AG08396 (cell line): ENCODE measurements around the gene CARMIL1.

Experiments
- DNase-seq: peaks from one replicate; pipeline ENCODE4 v3.0.0; 2012; ENCODE audit warnings: low spot score, mixed read lengths

Gene CARMIL1

DNA sequence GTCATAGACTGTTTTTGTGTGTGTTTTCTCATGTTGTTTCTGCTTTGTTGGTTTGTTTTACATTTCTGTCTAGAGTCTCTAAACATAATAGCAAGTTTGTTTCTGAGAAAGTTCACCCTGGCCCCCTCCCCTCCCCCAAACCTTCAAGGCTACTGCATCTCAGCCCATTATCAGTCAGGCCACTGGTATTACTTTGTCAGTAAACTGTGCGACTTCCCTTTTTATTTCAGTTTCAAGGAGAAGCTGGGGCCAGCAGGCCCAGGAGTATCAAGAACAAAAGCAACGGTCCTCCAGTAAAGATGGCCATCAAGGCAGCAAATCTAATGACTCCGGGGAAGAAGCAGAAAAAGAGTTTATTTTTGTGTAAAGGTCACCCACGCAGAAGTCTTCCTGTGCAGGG, 340.0 kb downstream of the CARMIL1 start:
- DNase-seq = no peak

DNA sequence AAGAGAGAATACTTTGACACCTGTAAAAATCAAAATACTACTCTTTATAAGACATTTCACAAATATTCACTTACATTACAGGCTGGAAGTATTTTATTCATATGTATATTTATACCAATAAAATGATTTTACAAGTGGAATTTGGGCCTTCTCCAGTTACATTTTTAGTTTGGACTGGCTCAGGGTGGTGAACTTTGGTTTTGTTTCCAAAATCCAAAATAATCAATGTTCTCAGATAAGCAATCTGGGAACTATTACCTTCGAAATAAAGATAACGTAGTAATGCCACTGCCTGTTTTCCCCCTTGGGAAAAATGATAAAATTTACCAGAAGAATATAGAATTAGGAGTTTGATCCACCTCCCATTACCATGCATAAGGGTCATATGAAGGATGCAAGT, 341.2 kb downstream of the CARMIL1 start:
- no peak for DNase-seq

DNA sequence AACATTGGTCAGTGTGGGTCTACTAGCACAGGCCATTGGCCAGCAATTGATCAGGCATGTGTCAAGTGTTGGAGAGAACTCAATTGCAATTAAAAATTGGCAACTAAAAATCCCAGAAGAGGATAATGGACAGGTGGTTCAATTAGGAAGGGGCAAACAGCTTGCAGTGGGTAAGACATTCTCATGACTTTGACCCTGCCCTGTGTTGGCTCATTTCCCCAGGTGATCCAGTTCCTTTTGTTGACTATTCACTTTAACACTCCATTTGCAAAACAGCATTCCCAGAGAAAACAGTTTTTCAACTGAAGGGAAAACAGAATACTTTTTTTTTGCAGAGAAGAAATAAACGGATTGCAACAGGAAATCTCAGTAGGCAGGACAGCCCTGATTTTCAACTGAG, 343.9 kb downstream of the CARMIL1 start:
- DNase-seq = no peak

DNA sequence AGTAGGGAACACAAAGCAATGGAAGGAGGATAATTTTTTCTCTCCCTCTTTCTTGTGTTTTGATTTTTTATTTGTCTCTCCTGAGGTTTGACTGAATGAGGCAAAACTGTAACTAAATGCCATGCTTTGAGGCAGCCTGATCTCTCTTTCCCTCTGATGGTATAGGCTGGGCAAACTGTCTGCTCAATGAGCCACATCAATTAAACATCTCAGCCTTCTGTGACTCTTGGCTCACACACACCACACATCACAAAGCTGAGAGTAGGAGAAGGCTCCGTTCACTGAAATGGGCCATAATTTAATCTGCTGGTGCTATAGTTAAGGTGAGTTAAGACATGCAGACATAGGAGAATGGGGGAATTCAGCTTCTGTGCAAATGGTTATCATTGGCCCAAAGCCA, 344.7 kb downstream of the CARMIL1 start:
- DNase-seq = no peak

DNA sequence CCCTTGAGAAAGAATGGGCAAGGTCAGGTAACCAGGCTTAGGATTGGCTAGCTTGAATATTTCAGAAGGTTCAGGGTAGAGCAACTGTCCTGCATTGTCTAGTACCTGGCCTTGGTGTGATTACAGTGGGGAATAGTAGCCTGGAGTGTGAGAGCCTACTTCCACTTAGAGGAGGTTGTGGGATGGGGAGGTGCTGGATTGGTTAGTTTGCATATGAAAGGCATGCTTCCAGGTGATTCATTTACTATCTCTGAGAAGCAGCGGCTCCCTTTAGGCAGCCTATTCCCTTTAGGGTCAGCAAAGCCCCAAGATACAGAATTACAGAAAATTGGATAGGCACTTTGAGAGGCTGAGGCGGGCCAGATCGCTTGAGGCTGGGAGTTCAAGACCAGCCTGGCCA, 347.8 kb downstream of the CARMIL1 start:
- no peak for DNase-seq

DNA sequence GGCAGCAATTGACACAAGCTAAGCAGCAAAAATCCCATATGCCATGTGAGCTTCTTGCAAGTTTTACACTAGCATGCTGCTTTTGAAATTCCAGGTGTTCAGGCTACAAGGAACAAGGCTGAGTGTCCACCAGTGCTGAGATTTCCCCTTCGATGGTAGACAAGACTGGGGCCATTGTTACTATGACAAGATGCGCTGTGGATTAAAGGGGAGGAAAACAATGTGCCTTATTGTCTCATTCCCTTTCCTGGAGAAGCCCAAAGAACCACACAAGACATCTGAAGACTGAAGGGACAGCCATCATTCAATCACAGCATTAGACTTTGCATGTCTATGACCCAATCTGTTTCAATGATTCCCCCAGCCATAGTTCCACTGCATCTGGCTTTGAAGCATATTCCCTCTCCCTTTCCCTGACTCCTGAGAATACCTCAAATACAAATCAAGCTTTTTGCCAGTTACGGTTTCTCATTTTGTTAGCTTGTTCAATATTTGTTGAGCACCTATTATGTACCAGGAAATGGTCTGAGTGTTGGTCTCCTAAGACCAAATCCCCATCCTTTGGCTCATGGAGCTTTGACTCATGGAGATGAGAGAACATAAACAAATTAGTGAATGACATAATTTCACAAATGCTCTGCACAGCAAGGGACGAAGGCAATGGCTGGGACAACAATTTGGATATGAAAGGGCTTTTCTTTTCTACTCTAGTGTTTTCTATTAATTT, 349.5 kb downstream of the CARMIL1 start:
- DNase-seq = no peak

DNA sequence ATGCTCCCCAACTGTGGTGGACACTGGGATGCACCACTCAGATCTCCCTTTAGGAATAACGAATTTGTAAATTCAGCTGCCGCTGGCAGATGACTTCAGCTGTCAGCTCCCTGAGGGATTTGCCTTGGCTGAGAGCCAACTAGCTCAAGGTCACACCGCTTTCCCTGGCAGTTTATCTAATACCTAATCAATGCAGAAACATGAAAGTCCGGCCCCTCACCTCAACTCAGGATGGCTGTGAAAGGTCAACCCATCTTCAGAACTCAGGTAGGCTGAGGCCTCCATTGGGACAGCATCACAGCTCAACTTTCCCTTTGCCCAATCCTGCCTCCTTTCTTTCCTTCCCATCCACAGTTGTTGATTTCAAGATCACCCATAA, 350.0 kb downstream of the CARMIL1 start:
- DNase-seq = no peak

DNA sequence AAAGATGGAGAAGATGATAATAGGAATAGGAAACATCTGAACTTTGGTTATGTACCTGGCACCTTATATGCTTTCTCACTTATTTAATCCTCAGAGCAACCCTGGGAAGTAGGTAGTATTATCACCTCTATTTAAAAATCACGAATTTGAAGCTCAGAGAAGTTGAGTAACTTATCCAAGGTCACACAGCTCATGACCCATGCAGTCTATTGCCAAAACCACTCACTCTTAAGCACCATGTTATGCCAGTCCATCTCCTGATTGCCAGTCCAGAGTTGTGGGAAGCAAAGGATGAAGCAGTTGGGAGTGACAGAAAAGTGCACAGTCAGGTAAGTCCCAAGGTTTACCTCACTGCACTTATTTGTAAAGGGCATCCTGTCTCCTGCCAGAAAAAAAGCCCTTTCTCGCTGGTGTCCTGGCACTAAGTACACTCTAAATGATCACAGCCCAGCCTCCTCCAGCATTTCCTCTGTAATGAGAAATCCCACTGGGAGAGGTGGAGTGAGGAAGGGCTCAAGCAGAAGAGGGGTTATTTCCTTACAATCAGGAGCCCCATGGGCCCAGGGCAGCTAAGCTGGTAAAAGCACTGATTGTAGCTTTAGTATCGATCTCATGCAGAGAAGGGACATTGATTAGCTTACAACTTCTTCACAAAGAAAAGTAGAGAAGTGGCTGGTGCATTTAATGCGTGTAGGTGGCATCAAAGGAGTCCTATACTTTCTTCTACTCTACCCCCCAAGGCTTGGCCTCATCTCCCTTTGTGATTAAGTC, 351.5 kb downstream of the CARMIL1 start:
- no peak for DNase-seq

DNA sequence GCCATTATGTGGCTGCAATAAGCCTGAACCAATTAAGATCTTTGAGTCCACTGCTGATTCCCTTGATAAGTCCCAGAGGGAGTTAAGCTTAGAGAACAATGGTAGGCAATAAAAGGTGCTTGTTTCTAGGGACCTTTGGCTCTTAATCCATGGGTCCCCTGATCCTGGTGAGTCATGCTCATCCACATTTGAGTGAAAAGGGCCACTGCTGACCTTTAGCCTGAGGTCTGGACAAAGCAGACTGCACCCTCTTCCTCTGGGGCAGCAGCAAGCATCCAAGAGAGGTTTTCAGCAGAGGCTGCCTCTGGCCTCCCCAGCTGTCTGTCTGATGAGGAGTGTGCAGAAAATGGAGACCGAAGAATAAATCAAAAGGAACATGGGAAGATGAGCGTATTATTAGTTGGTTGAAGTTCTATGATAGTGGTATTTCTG, 356.7 kb downstream of the CARMIL1 start:
- no peak for DNase-seq

DNA sequence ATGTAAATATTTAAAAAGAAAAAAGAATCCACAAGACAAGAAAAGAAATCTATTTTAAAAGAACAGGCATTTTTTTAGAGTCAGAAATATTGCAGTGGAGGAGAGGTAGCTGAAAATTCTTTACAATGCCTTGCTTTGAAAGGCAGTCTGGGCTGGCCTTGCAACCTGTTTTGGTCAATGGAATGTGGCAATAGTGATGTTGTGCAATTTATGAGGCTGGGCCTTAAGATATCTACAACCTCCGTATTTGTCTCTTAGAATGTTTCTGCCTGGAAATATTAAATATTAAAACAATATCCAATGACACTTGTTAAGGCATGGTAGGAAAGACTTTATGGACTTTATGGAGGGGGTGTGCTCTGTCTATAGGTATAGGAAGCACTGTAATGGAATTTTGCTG, 358.0 kb downstream of the CARMIL1 start:
- no peak for DNase-seq

DNA sequence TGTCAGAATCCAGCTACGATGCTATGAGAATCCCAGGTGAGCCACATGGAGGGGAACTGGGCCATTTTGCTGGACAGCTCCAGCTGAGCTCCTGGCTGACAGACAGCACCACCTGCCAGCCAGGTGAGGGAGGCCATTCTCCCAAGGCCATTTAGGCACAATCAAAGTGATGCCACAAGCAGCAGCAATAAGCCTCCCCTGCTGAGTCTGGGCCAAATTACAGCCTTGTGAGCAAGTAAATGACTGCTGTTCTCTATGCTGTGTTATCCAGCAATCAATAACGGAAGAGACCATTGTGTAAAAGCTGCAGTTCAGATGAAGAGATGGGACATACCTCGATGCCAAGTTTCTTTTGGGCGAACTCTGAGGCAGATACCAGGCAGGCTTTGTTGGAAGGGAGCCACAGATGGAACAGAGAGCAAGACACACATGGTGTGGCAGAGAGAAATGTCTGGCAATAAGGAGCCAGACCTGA, 358.8 kb downstream of the CARMIL1 start:
- no peak for DNase-seq

DNA sequence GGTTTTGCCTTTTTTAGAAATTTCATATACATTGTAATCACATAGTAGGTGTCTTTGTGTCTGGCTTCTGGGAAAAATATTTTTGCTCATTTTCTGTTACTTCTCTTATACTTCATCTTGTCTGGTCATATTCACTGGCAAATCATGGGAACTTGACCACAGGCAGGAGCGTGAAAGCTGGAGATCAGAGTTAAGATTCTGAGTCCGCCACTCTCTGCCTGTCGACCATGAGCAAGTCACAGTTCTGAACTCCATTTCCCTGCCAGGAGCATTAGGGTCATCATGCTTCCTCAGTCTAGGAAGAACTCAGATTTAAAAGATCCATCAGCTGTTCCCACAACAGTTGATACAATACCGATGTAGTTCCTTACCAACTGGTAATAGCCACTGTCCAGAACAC, 360.5 kb downstream of the CARMIL1 start:
- no peak for DNase-seq

DNA sequence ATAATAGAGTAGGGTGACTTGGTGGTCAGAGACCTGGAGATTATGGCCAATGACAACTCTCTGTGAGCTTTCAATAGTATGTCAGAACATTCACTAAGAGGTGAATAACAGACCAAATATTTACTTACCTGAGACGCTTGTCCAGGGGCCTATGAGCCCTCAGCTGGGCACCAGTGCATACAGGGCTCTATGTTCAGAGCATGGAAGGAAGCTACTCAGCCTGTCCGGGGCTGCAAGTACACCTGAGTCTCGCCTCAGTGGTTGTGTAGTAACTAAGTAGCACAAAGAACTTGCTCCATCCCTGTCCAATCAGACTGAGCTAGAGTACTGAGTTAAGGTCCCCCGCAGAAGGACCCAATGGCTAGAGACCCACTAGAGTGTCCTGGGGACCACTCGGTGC, 361.3 kb downstream of the CARMIL1 start:
- no peak for DNase-seq

DNA sequence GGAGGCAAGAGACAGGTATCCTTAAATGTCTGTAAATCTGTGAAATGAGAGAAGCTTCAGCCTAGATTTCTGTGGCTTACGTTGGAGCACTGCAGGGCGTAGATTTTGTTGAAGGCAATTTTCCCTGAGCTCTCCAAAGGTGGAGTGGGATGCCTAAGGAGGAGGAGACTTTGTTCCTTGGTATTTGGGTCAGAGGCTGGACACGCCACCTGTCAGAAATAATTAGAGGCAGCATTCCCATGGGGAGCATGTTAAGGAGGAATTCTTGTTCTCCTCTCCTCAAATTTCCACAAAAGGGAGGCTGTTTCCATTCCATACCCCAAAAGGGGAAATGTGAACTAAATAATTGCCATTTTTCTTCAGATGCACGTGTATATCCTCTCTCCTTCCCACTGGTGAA, 361.7 kb downstream of the CARMIL1 start:
- DNase-seq = no peak

DNA sequence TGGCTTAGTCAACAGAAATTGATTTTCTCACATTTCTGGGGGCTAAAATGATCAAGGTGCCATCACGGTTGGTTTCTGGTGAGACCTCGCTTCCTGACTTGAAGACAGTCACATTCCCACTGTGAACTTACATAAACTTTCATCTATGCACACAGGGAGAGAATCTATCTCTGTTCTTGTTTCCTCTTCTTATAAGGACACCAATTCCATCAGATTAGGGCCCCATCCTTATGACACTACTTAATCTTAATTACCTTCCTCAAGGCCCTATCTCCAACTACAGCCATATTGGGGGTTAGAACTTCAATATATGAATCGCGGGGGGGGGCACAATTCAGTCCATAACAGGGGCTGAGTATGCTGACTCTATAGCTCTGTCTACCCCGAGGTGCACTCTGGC, 362.2 kb downstream of the CARMIL1 start:
- no peak for DNase-seq

DNA sequence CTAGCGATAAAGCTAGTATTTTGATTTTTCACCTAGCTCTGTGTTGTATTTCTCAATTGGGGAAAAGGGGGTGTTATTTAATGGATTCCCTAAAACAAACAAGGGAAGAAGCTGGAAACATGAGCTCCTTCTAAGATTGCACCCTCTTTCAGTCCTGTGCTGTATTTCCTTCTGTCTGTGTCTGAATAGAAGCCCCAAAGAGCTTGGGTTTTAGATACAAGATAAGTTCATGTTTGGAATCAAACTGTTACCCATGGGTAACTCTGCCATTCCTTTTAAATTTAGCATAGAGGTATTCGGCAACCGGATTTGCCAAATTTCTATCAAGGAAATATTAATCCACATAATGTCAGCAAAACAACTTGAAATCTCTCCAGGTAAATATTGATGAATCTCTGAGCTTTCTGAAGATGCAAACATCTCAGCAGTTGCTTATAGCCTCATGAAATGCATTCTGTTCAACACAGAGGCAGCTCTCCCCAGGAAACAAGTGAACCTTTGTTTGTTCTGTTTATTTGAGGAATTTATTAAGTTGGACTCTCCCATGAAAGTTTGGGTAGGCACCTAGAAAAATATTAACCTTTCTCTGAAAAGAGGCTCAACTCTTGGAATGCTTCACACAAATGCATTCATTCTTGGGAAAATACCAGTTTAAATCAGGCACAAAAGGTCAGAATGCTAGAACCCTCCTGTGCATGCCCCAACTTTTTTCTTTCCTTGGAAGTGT, 362.9 kb downstream of the CARMIL1 start:
- no peak for DNase-seq

DNA sequence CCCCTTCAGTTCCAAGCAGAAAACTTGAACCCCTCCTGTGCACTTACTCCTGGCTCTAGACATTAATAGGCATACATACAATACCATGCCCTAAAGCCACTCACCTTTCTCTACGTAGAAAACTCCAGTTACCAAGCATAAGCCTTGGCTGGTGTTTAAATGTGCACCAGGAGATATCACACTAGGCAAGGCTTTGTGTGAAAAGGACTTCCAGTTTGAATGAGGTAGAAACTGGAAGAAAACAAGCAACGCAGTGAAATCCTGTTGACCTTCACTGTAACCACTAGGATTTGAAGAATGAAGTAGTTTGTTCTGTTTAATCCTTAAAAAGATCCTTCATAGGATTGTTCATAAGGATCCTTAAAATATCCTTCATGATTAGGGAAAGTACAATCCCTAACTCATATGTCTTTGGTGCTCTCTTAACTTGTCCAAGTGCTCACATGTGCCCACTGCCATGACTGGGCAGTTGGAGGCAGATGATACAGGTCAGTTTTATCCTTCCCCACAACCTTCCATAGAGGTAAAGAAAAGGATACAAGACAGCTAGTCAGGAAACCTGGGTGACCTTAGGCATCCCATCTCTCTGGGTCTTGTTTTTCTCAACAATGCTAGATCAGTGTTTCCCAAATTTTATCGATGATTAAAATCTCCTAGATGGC, 363.6 kb downstream of the CARMIL1 start:
- no peak for DNase-seq

DNA sequence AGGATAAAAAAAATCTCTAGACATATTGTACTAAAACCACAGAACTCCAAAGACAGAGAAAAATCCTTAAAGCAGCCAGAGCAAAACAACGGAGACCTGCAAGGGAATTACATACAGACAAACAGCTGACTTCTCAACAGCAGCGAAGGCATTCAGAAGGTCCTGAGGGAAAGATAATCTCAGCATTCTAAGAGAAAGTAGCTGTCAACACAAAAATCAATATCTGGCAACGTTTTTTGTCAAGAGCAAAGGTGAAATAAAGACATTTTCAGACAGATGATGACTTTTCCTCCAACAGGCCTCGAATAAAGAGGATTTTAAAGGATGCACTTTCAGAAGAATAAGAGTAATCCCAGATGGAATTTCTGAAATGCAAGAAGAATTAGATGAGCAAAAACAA, 366.7 kb downstream of the CARMIL1 start:
- DNase-seq = no peak

DNA sequence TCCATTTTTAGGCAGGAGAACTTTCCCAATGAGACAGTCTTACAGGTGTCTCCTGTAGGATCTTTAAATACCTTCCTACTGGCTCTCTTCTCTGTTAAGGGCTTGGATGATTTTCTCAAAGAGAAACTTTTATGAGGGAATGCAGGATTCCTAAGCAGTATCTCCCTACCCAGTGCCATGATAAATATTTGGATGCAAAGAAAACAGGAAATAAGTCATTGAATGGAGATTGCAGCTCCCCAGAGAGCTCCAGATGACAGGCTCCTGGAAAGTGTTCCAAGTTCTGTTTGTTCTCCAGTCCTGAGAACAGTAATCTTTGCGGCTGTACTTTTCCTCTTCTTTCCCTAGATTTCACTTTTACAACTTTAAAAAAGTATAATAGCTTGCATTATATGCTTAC, 370.4 kb downstream of the CARMIL1 start:
- DNase-seq = no peak

DNA sequence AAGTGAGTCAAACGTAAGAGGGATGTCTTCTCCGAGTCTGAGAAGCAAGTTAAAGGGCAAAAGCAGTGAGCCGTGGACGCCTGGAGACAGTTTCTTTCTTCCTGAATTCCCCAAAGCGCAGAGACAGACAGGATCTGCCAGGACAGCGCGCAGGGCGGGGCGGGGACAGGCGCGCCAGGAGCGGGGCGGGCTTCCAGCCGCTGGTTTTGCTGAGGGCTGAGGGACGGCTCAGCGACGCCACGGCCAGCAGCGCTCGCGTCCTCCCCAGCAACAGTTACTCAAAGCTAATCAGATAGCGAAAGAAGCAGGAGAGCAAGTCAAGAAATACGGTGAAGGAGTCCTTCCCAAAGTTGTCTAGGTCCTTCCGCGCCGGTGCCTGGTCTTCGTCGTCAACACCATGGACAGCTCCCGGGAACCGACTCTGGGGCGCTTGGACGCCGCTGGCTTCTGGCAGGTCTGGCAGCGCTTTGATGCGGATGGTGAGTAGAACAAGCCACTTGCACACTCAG, 372.9 kb downstream of the CARMIL1 start, which contains the start of gene SCGN:
SCGN (plus strand) TSS at position 209 of the 509 bp plus-strand sequence; CDS start at position 398, 189 bp downstream.
- peak; percentile 68 for DNase-seq

DNA sequence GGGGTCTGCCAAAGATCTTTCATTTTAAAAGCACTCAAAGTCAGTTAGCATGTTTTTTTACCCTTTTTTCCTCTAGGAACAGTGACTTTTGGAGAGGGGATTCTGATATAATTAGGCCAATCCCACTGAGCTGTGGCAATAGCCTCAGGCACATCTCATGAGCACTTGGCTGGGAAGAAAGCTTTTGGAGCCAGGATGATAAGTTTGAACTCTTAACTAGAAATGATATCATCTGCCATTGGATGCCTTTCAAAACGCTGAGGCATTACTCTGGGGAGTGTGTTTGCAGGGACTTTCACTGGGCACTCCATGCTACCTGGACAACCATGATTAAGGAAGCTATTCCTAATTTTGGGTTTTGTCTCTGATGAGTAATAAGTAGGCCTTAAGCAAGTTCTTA, 376.5 kb downstream of the CARMIL1 start:
- DNase-seq = no peak
